ENCODE data around the gene CST2. TPM values are rescaled to one million over a fixed set of nuclear protein-coding genes. Genes with fewer than 3 reads are reported as not detected.
"Not testable (repeated sequence)": the region's sequence is repeated elsewhere in the genome, so short reads cannot be mapped to it uniquely, and the experiment has no call there.

Gene CST2
- total RNA-seq, 6 experiments from 2014 or later: not detected

- TF ChIP-seq, protein P1, sequence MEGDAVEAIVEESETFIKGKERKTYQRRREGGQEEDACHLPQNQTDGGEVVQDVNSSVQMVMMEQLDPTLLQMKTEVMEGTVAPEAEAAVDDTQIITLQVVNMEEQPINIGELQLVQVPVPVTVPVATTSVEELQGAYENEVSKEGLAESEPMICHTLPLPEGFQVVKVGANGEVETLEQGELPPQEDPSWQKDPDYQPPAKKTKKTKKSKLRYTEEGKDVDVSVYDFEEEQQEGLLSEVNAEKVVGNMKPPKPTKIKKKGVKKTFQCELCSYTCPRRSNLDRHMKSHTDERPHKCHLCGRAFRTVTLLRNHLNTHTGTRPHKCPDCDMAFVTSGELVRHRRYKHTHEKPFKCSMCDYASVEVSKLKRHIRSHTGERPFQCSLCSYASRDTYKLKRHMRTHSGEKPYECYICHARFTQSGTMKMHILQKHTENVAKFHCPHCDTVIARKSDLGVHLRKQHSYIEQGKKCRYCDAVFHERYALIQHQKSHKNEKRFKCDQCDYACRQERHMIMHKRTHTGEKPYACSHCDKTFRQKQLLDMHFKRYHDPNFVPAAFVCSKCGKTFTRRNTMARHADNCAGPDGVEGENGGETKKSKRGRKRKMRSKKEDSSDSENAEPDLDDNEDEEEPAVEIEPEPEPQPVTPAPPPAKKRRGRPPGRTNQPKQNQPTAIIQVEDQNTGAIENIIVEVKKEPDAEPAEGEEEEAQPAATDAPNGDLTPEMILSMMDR (IDR thresholded peaks at IDR 0.05): no peak
- Mint-ChIP-seq H3K27me3 (ENCODE audit: insufficient read depth) (peaks cover 1% of the 10 kb centered on the region), H3K36me3 (ENCODE audit: low read depth) (no peaks in the 10 kb centered on the region), H3K4me1 (ENCODE audit: low read depth) (peaks cover 9% of the 10 kb centered on the region; the same call in 1 of the 2 replicates), H3K9me3 (no peaks in the 10 kb centered on the region; the same call in 1 of the 2 replicates), H3K27ac (no peak overlapping the region), H3K4me3 (no peak overlapping the region)
- DNase-seq: no peak
Measured at GRCh38 chr20:23823621-23824324, 2.8 kb downstream of the CST2 start.

- peaks cover under 1% of the 10 kb centered on the region for H3K27me3 Mint-ChIP-seq (ENCODE audit: insufficient read depth)
- DNase-seq: no peak
- H3K27ac Mint-ChIP-seq: no peak overlapping the region
- no peaks in the 10 kb centered on the region for H3K36me3 Mint-ChIP-seq (ENCODE audit: low read depth)
- H3K9me3 Mint-ChIP-seq: no peaks in the 10 kb centered on the region; the same call in 1 of the 2 replicates
- no peak overlapping the region for H3K4me3 Mint-ChIP-seq
- TF ChIP-seq, protein P1 (IDR thresholded peaks at IDR 0.05): no peak
- H3K4me1 Mint-ChIP-seq (ENCODE audit: low read depth): peaks cover 9% of the 10 kb centered on the region; the same call in 1 of the 2 replicates
Measured at GRCh38 chr20:23823111-23823510, 3.4 kb downstream of the CST2 start.

DNA sequence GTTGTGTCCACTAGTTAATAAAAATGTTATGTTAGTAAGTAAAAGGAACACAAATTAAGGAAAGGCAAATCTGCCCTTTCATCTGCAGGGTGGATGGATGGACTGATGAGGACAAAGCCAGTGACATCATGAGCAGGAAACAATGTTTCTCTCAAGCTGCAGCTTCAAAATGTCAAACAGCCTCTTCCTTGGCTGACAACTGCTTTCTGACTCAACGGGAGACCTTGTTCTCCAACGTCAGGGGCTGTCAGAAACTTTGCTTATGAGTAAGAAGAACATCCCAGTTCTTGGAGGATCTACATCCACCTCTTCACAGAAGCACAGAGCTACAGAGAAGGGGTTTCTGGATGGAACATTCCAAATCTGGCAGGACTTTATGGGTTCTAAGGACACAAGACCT lies 6.0 kb downstream of the CST2 start:
- no peaks in the 10 kb centered on the region; the same call in 1 of the 2 replicates for H3K27me3 Mint-ChIP-seq (ENCODE audit: insufficient read depth)
- no peak overlapping the region for H3K4me3 Mint-ChIP-seq
- no peaks in the 10 kb centered on the region for H3K36me3 Mint-ChIP-seq (ENCODE audit: low read depth)
- TF ChIP-seq, protein P1 (IDR thresholded peaks at IDR 0.05): no peak
- peaks cover 4% of the 10 kb centered on the region; the same call in 1 of the 2 replicates for H3K4me1 Mint-ChIP-seq (ENCODE audit: low read depth)
- DNase-seq: no peak
- no peak overlapping the region for H3K27ac Mint-ChIP-seq
- no peaks in the 10 kb centered on the region; the same call in 1 of the 2 replicates for H3K9me3 Mint-ChIP-seq

DNA sequence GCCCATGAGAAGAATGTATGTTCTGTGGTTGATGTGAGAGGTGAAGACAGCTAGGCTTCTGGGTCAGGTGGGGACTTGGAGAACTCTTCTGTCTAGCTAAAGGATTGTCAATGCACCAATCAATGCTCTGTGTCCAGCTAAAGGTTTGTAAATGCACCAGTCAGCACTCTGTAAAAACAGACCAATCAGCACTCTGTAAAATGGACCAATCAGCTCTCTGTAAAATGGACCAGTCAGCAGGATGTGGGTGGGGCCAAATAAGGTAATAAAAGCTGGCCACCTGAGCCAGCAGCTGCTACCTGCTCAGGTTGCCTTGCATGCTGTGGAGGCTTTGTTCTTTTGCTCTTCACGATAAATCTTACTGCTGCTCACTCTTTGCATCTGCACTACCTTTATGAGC lies 15.0 kb downstream of the CST2 start:
- H3K4me1 Mint-ChIP-seq (ENCODE audit: low read depth); H3K27me3 Mint-ChIP-seq (ENCODE audit: insufficient read depth); H3K36me3 Mint-ChIP-seq (ENCODE audit: low read depth); DNase-seq; H3K9me3 Mint-ChIP-seq; H3K4me3 Mint-ChIP-seq; H3K27ac Mint-ChIP-seq: not testable (repeated sequence)

GRCh38 chr20:23810349-23810748 lies 16.2 kb downstream of the CST2 start:
- H3K9me3 Mint-ChIP-seq; H3K27me3 Mint-ChIP-seq (ENCODE audit: insufficient read depth); H3K4me1 Mint-ChIP-seq (ENCODE audit: low read depth); H3K4me3 Mint-ChIP-seq; H3K27ac Mint-ChIP-seq; H3K36me3 Mint-ChIP-seq (ENCODE audit: low read depth); DNase-seq: not testable (repeated sequence)

GRCh38 chr20:23800865-23801264 lies 25.7 kb downstream of the CST2 start:
- Mint-ChIP-seq H3K27me3 (ENCODE audit: insufficient read depth) (no peaks in the 10 kb centered on the region; the same call in 1 of the 2 replicates), H3K27ac (no peak overlapping the region), H3K4me1 (ENCODE audit: low read depth) (no peaks in the 10 kb centered on the region), H3K36me3 (ENCODE audit: low read depth) (no peaks in the 10 kb centered on the region), H3K4me3 (no peak overlapping the region), H3K9me3 (no peaks in the 10 kb centered on the region)
- TF ChIP-seq, protein P1 (IDR thresholded peaks at IDR 0.05): no peak
- no peak for DNase-seq
